Upper lobe of left lung (tissue), 6 donors: ENCODE results near the gene GRB7. TPM values are rescaled to one million over a fixed set of nuclear protein-coding genes. Genes with fewer than 3 reads are reported as not detected.

Source experiments
- ATAC-seq, 2 donors: fragments of 200-7000 bp; cut with Tn5 transposase; one replicate each; pipeline ENCODE4 v1.9.1; 2022; ENCODE audit warnings: mild to moderate bottlenecking in 2 of 2, moderate library complexity in 2 of 2; ENCODE audit not compliant: low FRiP score in 2 of 2
- DNase-seq, 2 donors: peaks; one replicate each; pipeline ENCODE4 v3.0.0-alpha.2; 2019 to 2020
- H3K27ac ChIP-seq, 4 donors: fragments of 200-600 bp; sonication (generic); one replicate each; pipeline ENCODE4 v1.5.1; 2016 to 2019
- H3K27me3 ChIP-seq, 4 donors: fragments of 200-600 bp; sonication (generic); one replicate each; pipeline ENCODE4 v1.5.1; 2017 to 2019
- H3K36me3 ChIP-seq, 4 donors: fragments of 200-600 bp; sonication (generic); one replicate each; pipeline ENCODE4 v1.5.1; 2016 to 2019
- H3K4me1 ChIP-seq, 4 donors: fragments of 200-600 bp; sonication (generic); one replicate each; pipeline ENCODE4 v1.5.1; 2018 to 2019
- H3K4me3 ChIP-seq, 4 donors: fragments of 200-600 bp; sonication (generic); one replicate each; pipeline ENCODE4 v1.5.1; 2017 to 2019; ENCODE audit warnings: mild to moderate bottlenecking in 2 of 4, moderate library complexity in 1 of 4
- H3K9me3 ChIP-seq, 4 donors: fragments of 200-600 bp; sonication (generic); one replicate each; pipeline ENCODE4 v1.5.1; 2018 to 2019
- CTCF ChIP-seq, 6 experiments: fragments of 450-650 bp in 4 of 6; fragments of 200-600 bp in 2 of 6; sonication (generic) in 2 of 6; IDR thresholded peaks; one replicate each; pipeline ENCODE4 v1.5.1; 2016 to 2019; ENCODE audit warnings: antibody characterized with exemption in 6 of 6
- EP300 ChIP-seq, 4 donors: sonication (generic); formaldehyde crosslinking; IDR thresholded peaks; one replicate each; pipeline ENCODE4 v1.5.1; 2017; ENCODE audit warnings: antibody characterized with exemption in 4 of 4, control low read depth in 2 of 4
- POLR2A ChIP-seq, 4 donors: fragments of 450-650 bp; IDR thresholded peaks; one replicate each; pipeline ENCODE4 v1.5.1; 2016 to 2017; ENCODE audit warnings: antibody characterized with exemption in 4 of 4, mild to moderate bottlenecking in 2 of 4
- POLR2AphosphoS5 ChIP-seq, 2 donors: sonication (generic); formaldehyde crosslinking; IDR thresholded peaks; one replicate each; pipeline ENCODE4 v1.5.1; 2017; ENCODE audit warnings: antibody characterized with exemption in 2 of 2
- WGBS, 2 donors: methylation state at CpG; one replicate each; pipeline ENCODE4 v1.1.5; 2017 to 2018; 5-methylcytosine and 5-hydroxymethylcytosine counted together
- total RNA-seq, 6 donors: library from RNA; depleted of rRNA in 4 of 6; stranded (reverse); fragments of >200 nt in 4 of 6; gene quantifications; one replicate each; pipeline versions ENCODE4 v1.1.0 to v1.2.1, GENCODE V29; 2016 to 2021
- donor health status: DM: no; HTN: no; CAD: no; lungs with moderate emphysema.
- donor health status: DM: no; HTN: yes; CAD: no; lungs with severe emphysema.

GRB7 gene
- total RNA-seq, 6 donors from 2014 or later, result 19.9 to 82.8 (median 31.1) TPM

- DNase-seq (peak in 1 of 2 donors; percentile 88), ATAC-seq (peak; percentile 35 to 67)
- Histone ChIP-seq H3K4me3 (peak overlapping the region; percentile 65 to 94 (median 88)), H3K36me3 (no peaks in the 10 kb centered on the region), H3K27me3 (no peaks in the 10 kb centered on the region), H3K4me1 (peaks cover 13 to 54% (median 38%) of the 10 kb centered on the region in 4 donors), H3K27ac (peak overlapping the region; percentile 86 to 91 (median 88)), H3K9me3 (no peaks in the 10 kb centered on the region)
- TF ChIP-seq POLR2A (IDR thresholded peaks at IDR 0.05) (no peak), POLR2AphosphoS5 (IDR thresholded peaks at IDR 0.05) (no peak)
- WGBS, 2 donors, result 2 to 5% methylated on average over 26 to 45 of the region's 57 CpGs
Observed at GRCh38 chr17:39700148-39700987, 37.4 kb upstream of the GRB7 start.

- no peak for ATAC-seq
- DNase-seq, result no peak
- H3K9me3 ChIP-seq, result no peaks in the 10 kb centered on the region
- no peaks in the 10 kb centered on the region for H3K27me3 ChIP-seq
- 54 to 61% methylated on average over 7 to 10 of the region's 10 CpGs for WGBS, 2 donors
- peak overlapping the region in 2 of 4 donors; percentile 86 to 89 for H3K27ac ChIP-seq
- TF ChIP-seq CTCF (IDR thresholded peaks at IDR 0.05) (no peak), EP300 (IDR thresholded peaks at IDR 0.05) (no peak), POLR2AphosphoS5 (IDR thresholded peaks at IDR 0.05) (no peak), POLR2A (IDR thresholded peaks at IDR 0.05) (no peak)
- H3K4me1 ChIP-seq, result peaks cover 13 to 59% (median 42%) of the 10 kb centered on the region in 4 donors
- H3K36me3 ChIP-seq, result no peaks in the 10 kb centered on the region
- peak overlapping the region; percentile 65 to 94 (median 88) for H3K4me3 ChIP-seq
Observed at GRCh38 chr17:39701012-39701783, 36.5 kb upstream of the GRB7 start.

- Histone ChIP-seq H3K27me3 (no peaks in the 10 kb centered on the region), H3K27ac (peak overlapping the region in 2 of 4 donors; percentile 29 to 89), H3K4me3 (peak overlapping the region in 2 of 4 donors; percentile 91 to 94), H3K36me3 (peaks cover 0 to 2% (median 0%) of the 10 kb centered on the region in 4 donors), H3K9me3 (no peaks in the 10 kb centered on the region), H3K4me1 (peaks cover 19 to 66% (median 49%) of the 10 kb centered on the region in 4 donors)
- DNase-seq (no peak), ATAC-seq (no peak)
- TF ChIP-seq POLR2AphosphoS5 (IDR thresholded peaks at IDR 0.05) (no peak), EP300 (IDR thresholded peaks at IDR 0.05) (no peak), POLR2A (IDR thresholded peaks at IDR 0.05) (no peak), CTCF (IDR thresholded peaks at IDR 0.05) (no peak)
- 74 to 80% methylated on average over 3 to 4 of the region's 4 CpGs for WGBS, 2 donors
Observed at GRCh38 chr17:39701784-39702422, 35.8 kb upstream of the GRB7 start.

GRCh38 chr17:39702901-39703893, 34.5 kb upstream of the GRB7 start:
- H3K27me3 ChIP-seq, result no peaks in the 10 kb centered on the region
- ATAC-seq, result no peak
- peaks cover 4 to 14% (median 9%) of the 10 kb centered on the region in 4 donors for H3K36me3 ChIP-seq
- H3K9me3 ChIP-seq, result no peaks in the 10 kb centered on the region
- peaks cover 21 to 76% (median 57%) of the 10 kb centered on the region in 4 donors for H3K4me1 ChIP-seq
- peak in 1 of 2 donors; percentile 52 for DNase-seq
- TF ChIP-seq POLR2AphosphoS5 (IDR thresholded peaks at IDR 0.05) (no peak), POLR2A (IDR thresholded peaks at IDR 0.05) (no peak), EP300 (IDR thresholded peaks at IDR 0.05) (no peak), CTCF (IDR thresholded peaks at IDR 0.05) (no peak)
- H3K27ac ChIP-seq, result peak overlapping the region in 3 of 4 donors; percentile 5 to 83 (median 49)
- 39 to 58% methylated on average over 7 to 12 of the region's 12 CpGs for WGBS, 2 donors
- H3K4me3 ChIP-seq, result no peak overlapping the region
